Central memory CD8-positive, alpha-beta T cell (primary cell): ENCODE measurements around the gene KCNH8.

Source experiments
- ATAC-seq: fragments of 150-1000 bp; cut with Tn5 transposase; replicated peaks from 2 replicates; pipeline ENCODE4 v1.10.0; 2022; ENCODE audit warnings: mild to moderate bottlenecking, moderate FRiP score, moderate number of reproducible peaks; ENCODE audit not compliant: poor library complexity, severe bottlenecking; ENCODE audit errors: extremely low read depth
- DNase-seq, 2 donors: peaks; one replicate each; pipeline ENCODE4 v3.0.0; 2021; ENCODE audit warnings: low spot score in 2 of 2
- H3K27ac Mint-ChIP-seq: one replicate; pipeline ENCODE4 v1.8.0; 2022; ENCODE audit warnings: low read depth, mild to moderate bottlenecking, moderate library complexity, mixed read lengths
- H3K27me3 Mint-ChIP-seq: one replicate; pipeline ENCODE4 v1.8.0; 2022; ENCODE audit warnings: mixed read lengths
- H3K36me3 Mint-ChIP-seq: one replicate; pipeline ENCODE4 v1.8.0; 2022; ENCODE audit warnings: mild to moderate bottlenecking, moderate library complexity, mixed read lengths; ENCODE audit not compliant: insufficient read depth
- H3K4me1 Mint-ChIP-seq: one replicate; pipeline ENCODE4 v1.8.0; 2022; ENCODE audit warnings: mixed read lengths
- H3K4me3 Mint-ChIP-seq: one replicate; pipeline ENCODE4 v1.8.0; 2022; ENCODE audit warnings: mild to moderate bottlenecking, moderate library complexity, mixed read lengths
- H3K9me3 Mint-ChIP-seq: one replicate; pipeline ENCODE4 v1.8.0; 2022; ENCODE audit warnings: mixed read lengths

Gene KCNH8

DNA sequence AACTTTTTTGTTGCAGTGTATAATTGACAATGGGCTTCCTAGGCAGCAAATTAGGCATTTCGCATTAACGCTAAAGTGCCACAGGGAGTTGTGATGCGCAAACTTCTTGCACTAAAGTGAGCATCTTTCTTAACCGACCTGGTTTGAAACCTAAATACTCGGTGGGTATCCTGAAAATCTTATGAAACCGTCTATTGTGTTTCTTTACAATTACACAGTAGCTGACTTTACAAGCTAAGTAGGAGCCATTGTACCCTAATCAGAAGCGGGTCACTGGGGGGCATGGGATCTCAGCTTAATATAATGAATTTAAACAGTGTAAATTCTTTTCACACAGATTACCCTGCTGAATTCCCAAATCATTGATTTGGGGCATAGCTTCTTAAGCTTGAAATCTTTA lies 328.0 kb downstream of the KCNH8 start:
- Mint-ChIP-seq H3K4me1 (no peaks in the 10 kb centered on the region), H3K36me3 (no peaks in the 10 kb centered on the region), H3K4me3 (no peak overlapping the region), H3K27ac (no peak overlapping the region), H3K27me3 (no peaks in the 10 kb centered on the region), H3K9me3 (no peaks in the 10 kb centered on the region)
- no peak for ATAC-seq
- no peak for DNase-seq

GRCh38 chr3:19485267-19485666 lies 337.0 kb downstream of the KCNH8 start:
- ATAC-seq (no peak), DNase-seq (no peak)
- H3K9me3 Mint-ChIP-seq: peaks cover 6% of the 10 kb centered on the region
- H3K4me1 Mint-ChIP-seq: no peaks in the 10 kb centered on the region
- H3K27ac Mint-ChIP-seq: no peak overlapping the region
- no peaks in the 10 kb centered on the region for H3K27me3 Mint-ChIP-seq
- H3K4me3 Mint-ChIP-seq: no peak overlapping the region
- no peaks in the 10 kb centered on the region for H3K36me3 Mint-ChIP-seq

- DNase-seq: no peak
- Mint-ChIP-seq H3K36me3 (no peaks in the 10 kb centered on the region), H3K4me3 (no peak overlapping the region), H3K27me3 (no peaks in the 10 kb centered on the region), H3K9me3 (peaks cover 6% of the 10 kb centered on the region), H3K4me1 (no peaks in the 10 kb centered on the region), H3K27ac (no peak overlapping the region)
- no peak for ATAC-seq
Measured at GRCh38 chr3:19487386-19487785, 339.1 kb downstream of the KCNH8 start.

- Mint-ChIP-seq H3K27ac (no peak overlapping the region), H3K4me3 (no peak overlapping the region), H3K27me3 (no peaks in the 10 kb centered on the region), H3K4me1 (no peaks in the 10 kb centered on the region), H3K36me3 (no peaks in the 10 kb centered on the region), H3K9me3 (peaks cover 11% of the 10 kb centered on the region)
- ATAC-seq (no peak), DNase-seq (no peak)
Measured at GRCh38 chr3:19488939-19489338, 340.6 kb downstream of the KCNH8 start.

GRCh38 chr3:19489936-19490335 lies 341.6 kb downstream of the KCNH8 start:
- Mint-ChIP-seq H3K4me1 (no peaks in the 10 kb centered on the region), H3K27me3 (no peaks in the 10 kb centered on the region), H3K4me3 (no peak overlapping the region), H3K9me3 (peaks cover 11% of the 10 kb centered on the region), H3K36me3 (no peaks in the 10 kb centered on the region), H3K27ac (no peak overlapping the region)
- ATAC-seq (no peak), DNase-seq (no peak)

GRCh38 chr3:19506171-19506570 lies 357.9 kb downstream of the KCNH8 start:
- DNase-seq: no peak
- Mint-ChIP-seq H3K9me3 (no peaks in the 10 kb centered on the region), H3K36me3 (no peaks in the 10 kb centered on the region), H3K27ac (no peak overlapping the region), H3K4me1 (no peaks in the 10 kb centered on the region), H3K27me3 (no peaks in the 10 kb centered on the region), H3K4me3 (no peak overlapping the region)
- ATAC-seq: no peak

GRCh38 chr3:19522305-19522704 lies 374.0 kb downstream of the KCNH8 start:
- Mint-ChIP-seq H3K27ac (no peak overlapping the region), H3K4me1 (no peaks in the 10 kb centered on the region), H3K36me3 (no peaks in the 10 kb centered on the region), H3K27me3 (no peaks in the 10 kb centered on the region), H3K9me3 (no peaks in the 10 kb centered on the region), H3K4me3 (no peak overlapping the region)
- ATAC-seq (no peak), DNase-seq (no peak)

GRCh38 chr3:19526071-19526470 lies 377.8 kb downstream of the KCNH8 start:
- no peak for ATAC-seq
- Mint-ChIP-seq H3K27me3 (no peaks in the 10 kb centered on the region), H3K9me3 (peaks cover 8% of the 10 kb centered on the region), H3K27ac (no peak overlapping the region), H3K4me1 (no peaks in the 10 kb centered on the region), H3K4me3 (no peak overlapping the region), H3K36me3 (no peaks in the 10 kb centered on the region)
- DNase-seq: no peak

GRCh38 chr3:19527746-19528145 lies 379.4 kb downstream of the KCNH8 start:
- Mint-ChIP-seq H3K27ac (no peak overlapping the region), H3K9me3 (peaks cover 8% of the 10 kb centered on the region), H3K27me3 (no peaks in the 10 kb centered on the region), H3K4me3 (no peak overlapping the region), H3K4me1 (no peaks in the 10 kb centered on the region), H3K36me3 (no peaks in the 10 kb centered on the region)
- DNase-seq (no peak), ATAC-seq (no peak)

GRCh38 chr3:19531426-19531825 lies 383.1 kb downstream of the KCNH8 start:
- Mint-ChIP-seq H3K9me3 (peaks cover 8% of the 10 kb centered on the region), H3K27ac (no peak overlapping the region), H3K4me3 (no peak overlapping the region), H3K27me3 (no peaks in the 10 kb centered on the region), H3K4me1 (no peaks in the 10 kb centered on the region), H3K36me3 (no peaks in the 10 kb centered on the region)
- DNase-seq: no peak
- ATAC-seq: no peak

DNA sequence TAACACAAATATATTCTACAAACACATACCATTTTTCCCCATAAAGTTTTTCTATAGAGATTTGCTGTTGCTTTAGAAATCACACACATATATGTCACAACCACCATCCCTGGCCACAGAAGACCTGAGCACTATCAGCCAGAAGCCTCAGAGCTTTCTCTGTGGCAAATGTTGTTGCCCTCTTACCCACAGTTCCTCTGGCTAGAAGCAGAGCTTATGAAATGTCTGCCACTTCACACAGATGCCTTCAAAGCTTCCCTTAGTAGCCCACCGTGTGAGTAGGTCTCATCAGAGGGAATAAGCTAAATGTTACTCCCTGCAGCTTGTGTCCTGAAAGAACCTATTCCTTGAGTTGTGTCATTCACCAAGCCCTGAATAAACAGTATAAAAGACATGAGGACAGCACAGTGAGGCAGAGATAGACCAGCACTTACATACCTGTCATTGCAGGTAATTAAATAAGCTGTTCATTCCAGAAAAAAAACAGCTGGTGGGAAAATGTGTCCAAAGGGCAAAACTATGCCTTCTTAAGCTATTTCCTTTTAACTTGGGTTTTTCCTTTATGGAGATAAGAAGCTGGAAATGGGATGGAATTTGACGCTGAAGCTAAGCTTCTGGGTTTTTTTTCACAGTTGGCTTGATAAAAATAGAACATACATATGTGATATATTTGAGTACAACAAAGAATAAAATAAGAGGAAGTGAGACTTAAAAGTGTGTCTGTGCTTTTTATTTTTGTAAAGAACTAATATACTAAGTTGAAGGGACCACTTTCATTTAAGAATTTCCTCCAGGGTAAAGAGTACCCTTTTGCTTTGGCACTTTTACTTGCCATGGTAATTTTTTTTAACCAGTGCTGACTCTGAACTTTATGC lies 391.4 kb downstream of the KCNH8 start:
- no peaks in the 10 kb centered on the region for H3K36me3 Mint-ChIP-seq
- no peak overlapping the region for H3K4me3 Mint-ChIP-seq
- H3K9me3 Mint-ChIP-seq: no peaks in the 10 kb centered on the region
- H3K4me1 Mint-ChIP-seq: peaks cover 5% of the 10 kb centered on the region
- ATAC-seq (no peak), DNase-seq (no peak)
- H3K27ac Mint-ChIP-seq: no peak overlapping the region
- H3K27me3 Mint-ChIP-seq: no peaks in the 10 kb centered on the region

DNA sequence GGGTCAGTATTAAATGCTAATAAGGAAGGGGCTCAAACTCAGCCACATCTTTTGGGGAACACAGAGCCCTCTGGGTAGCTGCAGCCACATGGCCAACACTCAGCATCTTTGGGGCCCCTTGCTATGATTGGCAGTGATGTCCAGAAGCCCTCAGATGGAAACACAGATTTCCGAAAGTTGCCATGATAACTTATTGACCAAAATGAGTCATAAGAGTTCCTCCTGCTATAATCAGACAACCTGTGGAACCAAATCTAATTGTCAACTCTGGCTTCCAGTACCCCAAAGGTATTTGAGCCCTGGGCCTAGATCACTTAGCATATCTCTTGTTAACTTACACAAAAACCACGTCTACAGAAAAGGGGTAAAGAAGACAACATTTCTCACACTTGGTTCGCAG lies 392.2 kb downstream of the KCNH8 start:
- ATAC-seq: no peak
- Mint-ChIP-seq H3K27ac (no peak overlapping the region), H3K4me1 (peaks cover 5% of the 10 kb centered on the region), H3K9me3 (no peaks in the 10 kb centered on the region), H3K36me3 (no peaks in the 10 kb centered on the region), H3K27me3 (no peaks in the 10 kb centered on the region), H3K4me3 (no peak overlapping the region)
- DNase-seq: no peak

- no peak overlapping the region for H3K4me3 Mint-ChIP-seq
- peaks cover 5% of the 10 kb centered on the region for H3K4me1 Mint-ChIP-seq
- H3K36me3 Mint-ChIP-seq: no peaks in the 10 kb centered on the region
- H3K27me3 Mint-ChIP-seq: no peaks in the 10 kb centered on the region
- no peak for ATAC-seq
- no peak overlapping the region for H3K27ac Mint-ChIP-seq
- no peak for DNase-seq
- no peaks in the 10 kb centered on the region for H3K9me3 Mint-ChIP-seq
Measured at GRCh38 chr3:19541284-19541683, 393.0 kb downstream of the KCNH8 start.
